ENCODE data around the gene KCNMA1.
"Not testable (repeated sequence)": the region's sequence is repeated elsewhere in the genome, so short reads cannot be mapped to it uniquely, and the experiment has no call there.

KCNMA1 gene

DNA sequence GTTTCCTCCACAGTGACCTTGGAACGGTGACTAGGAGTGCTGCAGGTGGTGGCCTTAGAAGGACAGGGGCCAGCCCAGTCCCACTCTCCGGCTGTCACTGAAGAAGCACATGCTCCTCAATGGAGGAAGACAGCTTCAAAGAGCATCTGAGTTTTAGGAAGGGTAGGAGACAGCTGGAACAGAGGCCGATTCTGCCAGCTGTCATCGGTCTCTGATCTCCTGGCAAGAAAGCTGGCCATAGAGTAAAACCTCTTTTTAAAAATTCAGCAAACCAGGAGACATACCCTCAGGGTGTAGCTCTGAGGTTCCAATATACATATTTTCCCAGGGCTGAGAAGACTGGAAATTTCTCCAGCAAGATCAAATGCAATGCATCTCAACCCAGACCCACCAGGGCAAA, 55.9 kb downstream of the KCNMA1 start:
- no peaks in the 10 kb centered on the region for H3K9me3 Mint-ChIP-seq
- no peaks in the 10 kb centered on the region for H3K36me3 Mint-ChIP-seq (ENCODE audit: low read depth)
- no peaks in the 10 kb centered on the region for H3K27me3 Mint-ChIP-seq (ENCODE audit: low read depth)
- no peak overlapping the region for H3K27ac Mint-ChIP-seq
- H3K4me3 Mint-ChIP-seq: no peak overlapping the region
- peaks cover 4% of the 10 kb centered on the region for H3K4me1 Mint-ChIP-seq (ENCODE audit: low read depth)

- H3K9me3 Mint-ChIP-seq: no peaks in the 10 kb centered on the region
- H3K4me1 Mint-ChIP-seq (ENCODE audit: low read depth): peaks cover 4% of the 10 kb centered on the region
- no peaks in the 10 kb centered on the region for H3K27me3 Mint-ChIP-seq (ENCODE audit: low read depth)
- H3K36me3 Mint-ChIP-seq (ENCODE audit: low read depth): no peaks in the 10 kb centered on the region
- H3K27ac Mint-ChIP-seq: no peak overlapping the region
- H3K4me3 Mint-ChIP-seq: no peak overlapping the region
These were observed 57.1 kb downstream of the KCNMA1 start for GRCh38 chr10:77580482-77580881.

DNA sequence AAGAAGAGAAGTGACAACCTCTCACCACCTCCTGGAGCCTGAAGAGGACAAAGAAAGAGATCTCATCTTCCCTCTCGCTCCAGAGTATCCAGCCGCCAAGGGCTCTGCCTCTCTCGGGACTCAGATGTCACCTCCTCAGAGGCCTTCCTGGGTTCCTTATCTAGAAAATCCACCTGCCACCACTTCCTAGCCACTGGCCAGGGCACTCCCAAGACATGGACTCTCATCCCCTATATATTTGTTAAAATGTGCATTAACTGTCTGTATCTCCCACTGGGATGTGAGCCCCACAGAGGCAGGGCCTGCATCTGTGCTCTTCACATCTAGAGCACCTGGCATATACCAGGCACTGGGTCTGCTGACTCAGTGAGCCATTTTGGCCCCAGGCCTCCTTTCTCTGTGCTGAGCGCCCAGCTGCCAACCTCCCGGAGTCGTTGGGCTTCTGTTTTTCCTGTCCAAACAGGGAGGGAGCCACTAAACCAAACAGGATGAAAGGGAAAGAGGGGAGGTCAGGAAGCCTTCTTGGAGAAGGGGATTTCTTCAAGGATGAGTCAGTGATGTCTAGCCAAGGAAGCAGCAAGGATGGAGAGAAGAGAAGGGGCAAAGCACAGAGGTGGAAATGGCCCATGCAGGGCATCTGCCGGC, 58.9 kb downstream of the KCNMA1 start:
- Mint-ChIP-seq H3K27me3 (ENCODE audit: low read depth) (no peaks in the 10 kb centered on the region), H3K4me1 (ENCODE audit: low read depth) (peaks cover 4% of the 10 kb centered on the region), H3K9me3 (no peaks in the 10 kb centered on the region), H3K4me3 (no peak overlapping the region), H3K27ac (no peak overlapping the region), H3K36me3 (ENCODE audit: low read depth) (no peaks in the 10 kb centered on the region)

DNA sequence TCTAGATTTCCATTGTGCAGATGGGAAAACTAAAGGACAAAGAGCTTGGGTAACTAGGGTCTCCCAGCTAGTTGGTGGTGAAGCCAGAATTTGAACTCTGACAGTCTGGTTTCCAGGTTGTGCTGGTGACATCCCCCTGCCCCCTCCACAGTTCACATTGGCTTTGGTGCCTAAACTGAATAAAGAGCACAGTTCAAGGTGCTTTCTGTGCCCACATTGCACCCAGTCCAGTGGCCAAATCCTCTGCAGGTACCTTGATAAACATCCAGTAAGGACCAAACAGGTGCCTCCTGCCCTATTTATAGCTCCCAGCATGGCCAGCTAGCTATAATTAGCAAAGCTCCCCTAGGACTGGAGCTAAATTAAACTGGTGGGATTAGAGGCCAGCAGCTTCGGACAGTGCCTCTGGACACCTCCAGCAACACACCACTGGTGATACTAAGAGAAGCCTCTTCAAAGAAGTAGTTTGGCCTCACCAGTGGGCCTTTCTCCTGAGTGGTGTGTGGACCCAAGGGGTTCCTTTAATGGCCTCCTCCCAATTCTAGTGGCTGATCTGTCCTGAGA, 59.9 kb downstream of the KCNMA1 start:
- Mint-ChIP-seq H3K27ac (no peak overlapping the region), H3K9me3 (no peaks in the 10 kb centered on the region), H3K27me3 (ENCODE audit: low read depth) (no peaks in the 10 kb centered on the region), H3K36me3 (ENCODE audit: low read depth) (no peaks in the 10 kb centered on the region), H3K4me1 (ENCODE audit: low read depth) (no peaks in the 10 kb centered on the region), H3K4me3 (no peak overlapping the region)

- no peak overlapping the region for H3K4me3 Mint-ChIP-seq
- H3K27ac Mint-ChIP-seq: no peak overlapping the region
- H3K27me3 Mint-ChIP-seq (ENCODE audit: low read depth): no peaks in the 10 kb centered on the region
- no peaks in the 10 kb centered on the region for H3K9me3 Mint-ChIP-seq
- H3K4me1 Mint-ChIP-seq (ENCODE audit: low read depth): no peaks in the 10 kb centered on the region
- no peaks in the 10 kb centered on the region for H3K36me3 Mint-ChIP-seq (ENCODE audit: low read depth)
These were observed 61.1 kb downstream of the KCNMA1 start for GRCh38 chr10:77576444-77577032.

GRCh38 chr10:77576007-77576367, 61.6 kb downstream of the KCNMA1 start:
- Mint-ChIP-seq H3K27me3 (ENCODE audit: low read depth) (no peaks in the 10 kb centered on the region), H3K36me3 (ENCODE audit: low read depth) (no peaks in the 10 kb centered on the region), H3K9me3 (no peaks in the 10 kb centered on the region), H3K4me3 (no peak overlapping the region), H3K4me1 (ENCODE audit: low read depth) (no peaks in the 10 kb centered on the region), H3K27ac (no peak overlapping the region)

DNA sequence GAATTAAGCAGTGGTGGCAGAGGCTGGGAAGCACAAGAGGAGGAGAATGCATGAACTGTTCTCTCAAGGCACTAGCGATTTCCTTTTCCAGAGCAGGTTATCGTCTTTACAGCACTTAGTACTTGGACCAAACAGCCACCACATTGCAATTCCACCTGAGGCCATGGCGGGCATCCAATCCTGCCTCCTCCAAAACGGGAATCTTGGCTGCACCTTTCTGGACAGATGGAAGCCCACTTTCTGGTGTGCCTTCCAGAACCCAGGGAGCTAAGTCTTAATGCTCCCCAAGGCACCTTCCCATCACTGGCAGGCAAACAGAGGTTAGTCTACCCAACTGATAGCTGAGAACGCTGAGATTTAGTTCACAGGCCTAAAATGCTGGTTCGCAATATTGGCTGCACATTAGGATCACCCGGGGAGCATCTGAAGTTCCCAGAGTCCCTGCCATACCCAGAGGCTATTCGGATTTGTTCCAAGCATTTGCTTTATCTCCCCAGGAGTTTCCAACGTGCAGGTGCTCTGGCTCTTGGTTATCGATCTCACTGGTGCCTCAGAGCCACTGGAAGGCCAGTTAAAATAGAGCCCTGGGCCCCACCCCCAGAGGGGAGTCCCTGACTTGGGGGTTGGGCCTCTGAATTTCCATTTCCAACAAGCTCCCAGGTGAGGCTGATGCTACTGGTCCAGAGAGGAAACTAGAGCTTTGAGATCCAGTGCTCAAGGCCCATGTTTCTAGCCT, 62.2 kb downstream of the KCNMA1 start:
- H3K36me3 Mint-ChIP-seq (ENCODE audit: low read depth): no peaks in the 10 kb centered on the region
- H3K4me1 Mint-ChIP-seq (ENCODE audit: low read depth): no peaks in the 10 kb centered on the region
- no peak overlapping the region for H3K4me3 Mint-ChIP-seq
- H3K9me3 Mint-ChIP-seq: no peaks in the 10 kb centered on the region
- H3K27me3 Mint-ChIP-seq (ENCODE audit: low read depth): no peaks in the 10 kb centered on the region
- H3K27ac Mint-ChIP-seq: no peak overlapping the region

GRCh38 chr10:77574438-77574837, 63.2 kb downstream of the KCNMA1 start:
- no peak overlapping the region for H3K27ac Mint-ChIP-seq
- H3K4me3 Mint-ChIP-seq: no peak overlapping the region
- H3K27me3 Mint-ChIP-seq (ENCODE audit: low read depth): no peaks in the 10 kb centered on the region
- H3K9me3 Mint-ChIP-seq: no peaks in the 10 kb centered on the region
- H3K36me3 Mint-ChIP-seq (ENCODE audit: low read depth): no peaks in the 10 kb centered on the region
- H3K4me1 Mint-ChIP-seq (ENCODE audit: low read depth): no peaks in the 10 kb centered on the region

DNA sequence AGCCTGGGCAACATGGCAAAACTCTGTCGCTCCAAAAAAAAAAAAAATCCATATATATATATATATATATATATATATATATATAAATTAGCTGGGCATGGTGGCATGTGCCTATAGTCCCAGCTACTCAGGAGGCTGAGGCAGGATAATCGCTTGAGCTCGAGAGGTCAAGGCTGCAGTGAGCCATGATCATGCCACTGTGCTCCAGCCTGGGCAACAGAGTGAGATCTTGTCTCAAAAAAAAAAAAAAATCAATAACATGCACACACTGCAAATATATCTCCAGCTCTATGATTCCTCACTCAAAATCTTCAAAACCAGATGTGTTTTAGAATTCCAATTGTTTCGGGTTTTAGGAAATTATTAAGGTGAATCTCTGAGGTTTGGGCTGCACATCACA, 65.1 kb downstream of the KCNMA1 start:
- H3K27me3 Mint-ChIP-seq (ENCODE audit: low read depth); H3K27ac Mint-ChIP-seq; H3K9me3 Mint-ChIP-seq; H3K4me3 Mint-ChIP-seq; H3K36me3 Mint-ChIP-seq (ENCODE audit: low read depth); H3K4me1 Mint-ChIP-seq (ENCODE audit: low read depth): not testable (repeated sequence)

DNA sequence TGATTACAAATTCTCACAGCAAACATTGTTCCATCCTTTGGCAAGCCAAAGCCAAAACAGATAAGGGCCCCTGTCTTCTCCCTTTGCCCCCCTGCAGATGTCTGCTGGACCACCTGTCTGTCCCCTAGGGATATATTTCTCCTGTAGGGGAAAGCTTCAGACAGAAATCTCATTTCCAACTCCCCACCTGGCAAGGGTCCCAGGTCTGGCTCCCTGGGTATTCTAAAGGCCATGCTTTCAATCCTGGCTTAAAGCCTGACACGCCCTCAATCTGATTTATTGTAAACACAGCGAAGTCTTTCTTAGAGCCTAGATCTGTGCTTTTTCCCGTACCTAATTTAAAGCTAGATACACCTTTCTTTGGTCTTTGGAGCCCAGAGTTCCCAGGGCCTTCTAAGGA, 66.1 kb downstream of the KCNMA1 start:
- H3K36me3 Mint-ChIP-seq (ENCODE audit: low read depth): no peaks in the 10 kb centered on the region
- no peaks in the 10 kb centered on the region for H3K27me3 Mint-ChIP-seq (ENCODE audit: low read depth)
- no peak overlapping the region for H3K4me3 Mint-ChIP-seq
- no peaks in the 10 kb centered on the region for H3K9me3 Mint-ChIP-seq
- no peaks in the 10 kb centered on the region for H3K4me1 Mint-ChIP-seq (ENCODE audit: low read depth)
- H3K27ac Mint-ChIP-seq: no peak overlapping the region

GRCh38 chr10:77566914-77567566, 70.6 kb downstream of the KCNMA1 start:
- H3K27ac Mint-ChIP-seq: no peak overlapping the region

DNA sequence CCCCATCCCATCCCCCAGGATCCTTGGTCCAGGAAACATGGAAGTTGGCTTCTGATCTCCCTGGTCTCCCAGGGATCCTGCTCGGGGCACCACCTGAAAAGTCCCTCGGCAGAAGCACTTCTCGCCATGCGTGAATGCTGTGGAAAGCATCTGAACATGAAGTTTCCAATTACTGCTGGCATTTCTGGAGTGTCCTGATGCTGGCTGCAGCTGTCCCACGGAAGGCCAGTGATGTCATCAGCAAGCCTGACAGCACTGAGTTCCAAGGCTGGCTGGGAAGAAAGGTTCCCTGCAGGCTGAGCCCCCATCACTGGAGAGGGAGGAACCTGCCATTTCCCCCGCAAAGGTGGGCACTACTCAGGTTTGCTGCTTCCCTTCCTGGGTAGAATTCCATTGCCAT, 71.4 kb downstream of the KCNMA1 start:
- no peaks in the 10 kb centered on the region for H3K36me3 Mint-ChIP-seq (ENCODE audit: low read depth)
- no peaks in the 10 kb centered on the region for H3K27me3 Mint-ChIP-seq (ENCODE audit: low read depth)
- no peak overlapping the region for H3K27ac Mint-ChIP-seq
- no peaks in the 10 kb centered on the region for H3K9me3 Mint-ChIP-seq
- H3K4me1 Mint-ChIP-seq (ENCODE audit: low read depth): no peaks in the 10 kb centered on the region
- H3K4me3 Mint-ChIP-seq: no peak overlapping the region

More at GRCh38 chr10:77566914-77567566, 70.6 kb downstream of the KCNMA1 start:
- Mint-ChIP-seq H3K27me3 (ENCODE audit: low read depth) (no peaks in the 10 kb centered on the region), H3K4me1 (ENCODE audit: low read depth) (no peaks in the 10 kb centered on the region), H3K4me3 (no peak overlapping the region), H3K9me3 (no peaks in the 10 kb centered on the region), H3K36me3 (ENCODE audit: low read depth) (no peaks in the 10 kb centered on the region)

- Mint-ChIP-seq H3K36me3 (ENCODE audit: low read depth) (no peaks in the 10 kb centered on the region), H3K4me3 (no peak overlapping the region), H3K4me1 (ENCODE audit: low read depth) (no peaks in the 10 kb centered on the region), H3K27ac (no peak overlapping the region), H3K9me3 (no peaks in the 10 kb centered on the region), H3K27me3 (ENCODE audit: low read depth) (no peaks in the 10 kb centered on the region)
These were observed 72.0 kb downstream of the KCNMA1 start for GRCh38 chr10:77565590-77566023.

DNA sequence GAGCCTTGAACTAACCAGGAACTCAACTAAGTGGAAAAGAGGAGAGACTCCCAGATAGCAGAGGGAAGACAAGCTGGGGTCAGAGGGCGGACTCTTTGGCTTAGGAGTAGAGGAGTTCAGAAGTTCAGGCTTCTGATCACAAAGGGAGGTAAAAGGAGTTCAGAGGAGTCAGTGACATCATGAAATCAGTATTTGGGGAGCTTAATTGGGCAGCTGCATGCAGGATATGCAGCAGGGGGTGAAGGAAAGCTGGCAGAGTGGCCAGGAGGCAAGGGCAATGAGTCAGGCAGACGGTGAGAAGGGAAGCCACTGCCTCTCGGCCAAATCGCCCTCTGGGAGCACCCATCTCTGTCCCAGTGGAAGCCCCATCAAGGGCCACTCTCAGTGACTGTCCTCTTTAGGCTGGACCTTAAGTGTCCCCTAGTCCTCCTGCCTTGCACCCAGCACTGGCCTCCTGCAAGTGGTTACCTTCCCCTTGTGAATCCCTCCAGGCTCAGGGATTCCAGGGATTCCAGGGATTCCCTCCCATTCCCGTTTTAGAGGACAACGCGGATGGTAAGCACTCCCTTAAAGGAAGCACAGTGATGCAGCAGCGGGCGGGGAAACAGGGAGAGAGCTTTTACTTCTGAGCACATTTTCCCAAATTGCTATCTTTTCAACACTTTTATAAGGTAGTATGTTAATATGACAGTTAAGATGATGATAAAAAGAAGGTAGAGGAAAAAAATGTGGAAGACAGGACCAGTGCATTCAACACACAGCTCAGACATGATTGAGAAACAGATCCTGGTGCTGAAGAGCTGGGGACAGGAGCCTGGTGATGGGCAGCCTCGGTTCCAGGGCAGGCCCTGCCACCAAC, 72.6 kb downstream of the KCNMA1 start:
- Mint-ChIP-seq H3K27ac (no peak overlapping the region), H3K4me1 (ENCODE audit: low read depth) (no peaks in the 10 kb centered on the region), H3K27me3 (ENCODE audit: low read depth) (no peaks in the 10 kb centered on the region)

More for the DNA sequence above, 72.6 kb downstream of the KCNMA1 start:
- no peaks in the 10 kb centered on the region for H3K9me3 Mint-ChIP-seq
- no peak overlapping the region for H3K4me3 Mint-ChIP-seq
- H3K36me3 Mint-ChIP-seq (ENCODE audit: low read depth): no peaks in the 10 kb centered on the region

Measured in T-helper 1 cell treated with Interleukin-12 subunit alpha and Interleukin-12 subunit beta and Interleukin-4 antibody, amounts not matched to agents 30 μg/mL and 1 μg/mL, for 36 hours (primary cell).